ENCODE data around the gene ARL14EP. TPM values are rescaled to one million over a fixed set of nuclear protein-coding genes. Genes with fewer than 3 reads are reported as not detected.

The ARL14EP gene
- total RNA-seq, 1 donor from 2014 or later: 32.8 TPM

GRCh38 chr11:30351061-30351460, 28.2 kb downstream of the ARL14EP start:
- Mint-ChIP-seq H3K27me3 (ENCODE audit: low read depth) (no peaks in the 10 kb centered on the region), H3K9me3 (no peaks in the 10 kb centered on the region), H3K27ac (peak overlapping the region; percentile 85), H3K4me1 (peaks cover 33% of the 10 kb centered on the region), H3K36me3 (peaks cover 1% of the 10 kb centered on the region), H3K4me3 (no peak overlapping the region)
- TF ChIP-seq, protein P1, sequence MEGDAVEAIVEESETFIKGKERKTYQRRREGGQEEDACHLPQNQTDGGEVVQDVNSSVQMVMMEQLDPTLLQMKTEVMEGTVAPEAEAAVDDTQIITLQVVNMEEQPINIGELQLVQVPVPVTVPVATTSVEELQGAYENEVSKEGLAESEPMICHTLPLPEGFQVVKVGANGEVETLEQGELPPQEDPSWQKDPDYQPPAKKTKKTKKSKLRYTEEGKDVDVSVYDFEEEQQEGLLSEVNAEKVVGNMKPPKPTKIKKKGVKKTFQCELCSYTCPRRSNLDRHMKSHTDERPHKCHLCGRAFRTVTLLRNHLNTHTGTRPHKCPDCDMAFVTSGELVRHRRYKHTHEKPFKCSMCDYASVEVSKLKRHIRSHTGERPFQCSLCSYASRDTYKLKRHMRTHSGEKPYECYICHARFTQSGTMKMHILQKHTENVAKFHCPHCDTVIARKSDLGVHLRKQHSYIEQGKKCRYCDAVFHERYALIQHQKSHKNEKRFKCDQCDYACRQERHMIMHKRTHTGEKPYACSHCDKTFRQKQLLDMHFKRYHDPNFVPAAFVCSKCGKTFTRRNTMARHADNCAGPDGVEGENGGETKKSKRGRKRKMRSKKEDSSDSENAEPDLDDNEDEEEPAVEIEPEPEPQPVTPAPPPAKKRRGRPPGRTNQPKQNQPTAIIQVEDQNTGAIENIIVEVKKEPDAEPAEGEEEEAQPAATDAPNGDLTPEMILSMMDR (IDR thresholded peaks at IDR 0.05; ENCODE audit: unreplicated experiment): no peak
- no peak for DNase-seq (ENCODE audit: low spot score in 2 of 2, unreplicated experiment in 2 of 2)

- TF ChIP-seq, protein P1 (IDR thresholded peaks at IDR 0.05; ENCODE audit: unreplicated experiment): no peak
- H3K9me3 Mint-ChIP-seq: peaks cover 3% of the 10 kb centered on the region
- no peak for DNase-seq (ENCODE audit: low spot score in 2 of 2, unreplicated experiment in 2 of 2)
- no peak overlapping the region for H3K27ac Mint-ChIP-seq
- no peak overlapping the region for H3K4me3 Mint-ChIP-seq
- H3K27me3 Mint-ChIP-seq (ENCODE audit: low read depth): no peaks in the 10 kb centered on the region
- H3K4me1 Mint-ChIP-seq: peaks cover 43% of the 10 kb centered on the region
- H3K36me3 Mint-ChIP-seq: no peaks in the 10 kb centered on the region
Measured at GRCh38 chr11:30356391-30356790, 33.5 kb downstream of the ARL14EP start.

DNA sequence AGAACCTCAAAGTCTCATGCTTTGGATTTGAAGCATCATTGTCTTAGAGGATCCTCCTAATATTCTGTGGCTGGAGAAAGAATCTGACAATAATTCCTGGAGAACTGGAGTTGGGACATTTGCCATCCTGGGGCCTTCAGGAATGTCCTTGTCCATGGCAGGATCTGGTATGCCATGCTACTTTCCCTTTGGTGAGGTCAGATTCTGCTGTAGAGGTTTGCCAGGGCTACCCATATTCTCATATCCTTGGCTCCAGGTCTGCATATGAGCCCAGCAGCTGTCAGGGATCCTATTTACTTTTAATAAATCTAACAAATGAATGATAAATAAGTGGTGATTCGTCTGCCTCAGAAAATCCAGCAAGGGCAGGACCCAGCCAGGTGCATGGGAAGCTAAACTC, 35.0 kb downstream of the ARL14EP start:
- no peaks in the 10 kb centered on the region for H3K36me3 Mint-ChIP-seq

GRCh38 chr11:30358536-30358935, 35.6 kb downstream of the ARL14EP start:
- no peak overlapping the region for H3K27ac Mint-ChIP-seq

More for the DNA sequence above, 35.0 kb downstream of the ARL14EP start:
- no peak overlapping the region for H3K27ac Mint-ChIP-seq
- H3K9me3 Mint-ChIP-seq: peaks cover 9% of the 10 kb centered on the region
- peaks cover 32% of the 10 kb centered on the region for H3K4me1 Mint-ChIP-seq
- TF ChIP-seq, protein P1 (IDR thresholded peaks at IDR 0.05; ENCODE audit: unreplicated experiment): no peak
- no peaks in the 10 kb centered on the region for H3K27me3 Mint-ChIP-seq (ENCODE audit: low read depth)
- H3K4me3 Mint-ChIP-seq: no peak overlapping the region
- no peak for DNase-seq (ENCODE audit: low spot score in 2 of 2, unreplicated experiment in 2 of 2)

DNA sequence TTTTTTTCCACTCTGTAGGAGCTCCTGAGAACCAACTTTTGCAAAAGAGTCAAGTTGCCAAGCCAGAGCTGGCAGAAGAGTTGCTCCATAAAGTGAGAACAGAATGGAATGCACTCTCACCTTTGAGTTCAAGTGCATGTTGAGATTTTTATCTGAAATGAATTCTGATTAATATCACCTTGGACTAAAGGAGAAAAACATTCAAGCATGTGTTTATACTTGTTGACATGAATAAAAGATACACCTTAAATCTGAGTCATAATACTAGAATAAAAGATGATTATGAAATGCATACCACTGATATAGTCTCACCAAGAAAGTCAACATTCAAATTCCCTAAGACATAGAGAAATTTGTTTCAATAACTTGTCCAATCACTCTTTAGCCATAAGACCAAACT, 37.8 kb downstream of the ARL14EP start:
- Mint-ChIP-seq H3K27me3 (ENCODE audit: low read depth) (no peaks in the 10 kb centered on the region), H3K36me3 (no peaks in the 10 kb centered on the region)

More at GRCh38 chr11:30358536-30358935, 35.6 kb downstream of the ARL14EP start:
- H3K4me1 Mint-ChIP-seq: peaks cover 28% of the 10 kb centered on the region
- TF ChIP-seq, protein P1 (IDR thresholded peaks at IDR 0.05; ENCODE audit: unreplicated experiment): no peak
- peaks cover 9% of the 10 kb centered on the region for H3K9me3 Mint-ChIP-seq
- DNase-seq (ENCODE audit: low spot score in 2 of 2, unreplicated experiment in 2 of 2): no peak
- H3K4me3 Mint-ChIP-seq: no peak overlapping the region
- H3K27me3 Mint-ChIP-seq (ENCODE audit: low read depth): no peaks in the 10 kb centered on the region
- no peaks in the 10 kb centered on the region for H3K36me3 Mint-ChIP-seq

More for the DNA sequence above, 37.8 kb downstream of the ARL14EP start:
- H3K4me1 Mint-ChIP-seq: peaks cover 47% of the 10 kb centered on the region
- H3K9me3 Mint-ChIP-seq: peaks cover 9% of the 10 kb centered on the region
- no peak overlapping the region for H3K27ac Mint-ChIP-seq
- H3K4me3 Mint-ChIP-seq: no peak overlapping the region
- no peak for DNase-seq (ENCODE audit: low spot score in 2 of 2, unreplicated experiment in 2 of 2)
- TF ChIP-seq, protein P1 (IDR thresholded peaks at IDR 0.05; ENCODE audit: unreplicated experiment): no peak

All from mesothelial cell of epicardium (in vitro differentiated cells).